ENCODE results near the gene INSYN2B.

INSYN2B gene

GRCh38 chr5:169918228-169918627 is 62.1 kb downstream of the INSYN2B start:
- H3K4me3 ChIP-seq (ENCODE audit: low read length in 2 of 2): no peak overlapping the region
- H3K9me3 ChIP-seq (ENCODE audit: control insufficient read depth in 2 of 2, low read length in 2 of 2): no peaks in the 10 kb centered on the region
- H3K27me3 ChIP-seq (ENCODE audit: control insufficient read depth in 2 of 2, insufficient read depth in 2 of 2, low read length in 2 of 2): no peaks in the 10 kb centered on the region
- no peaks in the 10 kb centered on the region for H3K4me1 ChIP-seq (ENCODE audit: control insufficient read depth in 2 of 2, insufficient read depth in 2 of 2, low read length in 2 of 2)
- H3K36me3 ChIP-seq (ENCODE audit: control insufficient read depth in 2 of 2, insufficient read depth in 2 of 2, low read length in 2 of 2): no peaks in the 10 kb centered on the region
- no peak overlapping the region for H3K27ac ChIP-seq (ENCODE audit: low read depth in 2 of 2, low read length in 2 of 2)
- no peak overlapping the region for H3K9ac ChIP-seq (ENCODE audit: low read depth in 1 of 2, low read length in 2 of 2)

GRCh38 chr5:169917500-169917899 is 62.8 kb downstream of the INSYN2B start:
- Histone ChIP-seq H3K9me3 (ENCODE audit: control insufficient read depth in 2 of 2, low read length in 2 of 2) (no peaks in the 10 kb centered on the region), H3K4me1 (ENCODE audit: control insufficient read depth in 2 of 2, insufficient read depth in 2 of 2, low read length in 2 of 2) (no peaks in the 10 kb centered on the region), H3K4me3 (ENCODE audit: low read length in 2 of 2) (no peak overlapping the region), H3K27ac (ENCODE audit: low read depth in 2 of 2, low read length in 2 of 2) (no peak overlapping the region), H3K27me3 (ENCODE audit: control insufficient read depth in 2 of 2, insufficient read depth in 2 of 2, low read length in 2 of 2) (no peaks in the 10 kb centered on the region), H3K36me3 (ENCODE audit: control insufficient read depth in 2 of 2, insufficient read depth in 2 of 2, low read length in 2 of 2) (no peaks in the 10 kb centered on the region), H3K9ac (ENCODE audit: low read depth in 1 of 2, low read length in 2 of 2) (no peak overlapping the region)

GRCh38 chr5:169914766-169915165 is 65.5 kb downstream of the INSYN2B start:
- Histone ChIP-seq H3K4me1 (ENCODE audit: control insufficient read depth in 2 of 2, insufficient read depth in 2 of 2, low read length in 2 of 2) (no peaks in the 10 kb centered on the region), H3K36me3 (ENCODE audit: control insufficient read depth in 2 of 2, insufficient read depth in 2 of 2, low read length in 2 of 2) (no peaks in the 10 kb centered on the region), H3K9ac (ENCODE audit: low read depth in 1 of 2, low read length in 2 of 2) (no peak overlapping the region), H3K9me3 (ENCODE audit: control insufficient read depth in 2 of 2, low read length in 2 of 2) (no peaks in the 10 kb centered on the region), H3K27ac (ENCODE audit: low read depth in 2 of 2, low read length in 2 of 2) (no peak overlapping the region), H3K4me3 (ENCODE audit: low read length in 2 of 2) (no peak overlapping the region), H3K27me3 (ENCODE audit: control insufficient read depth in 2 of 2, insufficient read depth in 2 of 2, low read length in 2 of 2) (no peaks in the 10 kb centered on the region)

DNA sequence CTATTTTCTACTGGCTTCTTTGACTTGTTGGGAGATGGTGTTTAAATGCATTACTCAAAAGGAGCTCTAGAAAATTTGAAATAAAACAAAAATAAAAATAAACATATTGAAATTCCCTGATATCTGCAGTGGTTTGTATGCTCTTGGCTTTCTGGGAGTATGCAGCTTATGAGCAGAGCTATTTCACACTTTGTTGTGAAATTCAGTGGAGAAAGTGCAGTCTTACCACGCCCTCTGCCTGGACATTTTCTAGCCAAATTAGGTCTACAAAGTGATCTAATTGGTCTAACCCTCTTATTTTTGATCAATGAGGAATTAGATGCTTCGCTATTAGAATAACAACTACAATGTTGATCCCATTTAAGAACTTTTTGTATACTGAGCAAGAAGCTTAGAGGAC is 66.8 kb downstream of the INSYN2B start:
- no peaks in the 10 kb centered on the region for H3K36me3 ChIP-seq (ENCODE audit: control insufficient read depth in 2 of 2, insufficient read depth in 2 of 2, low read length in 2 of 2)
- no peaks in the 10 kb centered on the region for H3K4me1 ChIP-seq (ENCODE audit: control insufficient read depth in 2 of 2, insufficient read depth in 2 of 2, low read length in 2 of 2)
- no peak overlapping the region for H3K9ac ChIP-seq (ENCODE audit: low read depth in 1 of 2, low read length in 2 of 2)
- no peaks in the 10 kb centered on the region for H3K27me3 ChIP-seq (ENCODE audit: control insufficient read depth in 2 of 2, insufficient read depth in 2 of 2, low read length in 2 of 2)
- no peak overlapping the region for H3K4me3 ChIP-seq (ENCODE audit: low read length in 2 of 2)
- H3K27ac ChIP-seq (ENCODE audit: low read depth in 2 of 2, low read length in 2 of 2): no peak overlapping the region
- H3K9me3 ChIP-seq (ENCODE audit: control insufficient read depth in 2 of 2, low read length in 2 of 2): no peaks in the 10 kb centered on the region

DNA sequence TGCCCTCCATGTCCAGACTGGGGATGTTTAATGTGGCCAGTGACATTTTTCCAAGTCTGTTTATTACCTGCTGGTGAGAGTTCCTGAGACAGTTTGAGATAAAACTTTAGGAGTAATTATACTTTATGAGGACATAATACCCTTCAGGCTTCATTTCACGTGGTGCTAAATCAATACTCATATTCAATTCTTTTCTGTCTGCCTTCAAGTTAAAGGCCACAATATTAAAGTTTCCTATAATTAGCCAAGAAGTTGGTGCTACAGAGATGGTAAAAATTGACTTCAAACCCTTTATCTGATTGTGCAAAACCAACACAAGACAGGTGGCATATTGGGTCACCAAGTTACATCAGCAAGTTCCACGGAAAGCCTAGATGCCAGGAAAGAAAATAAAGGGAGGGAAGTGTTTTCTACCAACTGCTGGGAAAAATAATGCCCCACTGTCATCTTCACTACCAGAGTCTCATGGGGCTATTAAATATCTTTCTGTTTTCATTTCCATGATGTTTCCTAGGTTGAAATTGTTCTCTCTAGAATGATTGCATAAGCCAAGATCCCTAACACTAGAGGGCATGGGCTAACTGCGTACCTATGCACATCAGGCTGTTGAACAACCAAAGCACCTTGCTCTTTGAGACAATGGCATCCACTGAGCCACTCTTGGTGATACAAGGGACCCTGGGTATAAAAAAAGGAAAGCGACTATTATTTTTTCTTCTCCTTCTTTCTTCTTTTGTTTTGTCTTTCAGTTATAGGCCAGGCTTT is 68.7 kb downstream of the INSYN2B start:
- Histone ChIP-seq H3K4me1 (ENCODE audit: control insufficient read depth in 2 of 2, insufficient read depth in 2 of 2, low read length in 2 of 2) (no peaks in the 10 kb centered on the region), H3K27me3 (ENCODE audit: control insufficient read depth in 2 of 2, insufficient read depth in 2 of 2, low read length in 2 of 2) (no peaks in the 10 kb centered on the region), H3K9me3 (ENCODE audit: control insufficient read depth in 2 of 2, low read length in 2 of 2) (no peaks in the 10 kb centered on the region), H3K36me3 (ENCODE audit: control insufficient read depth in 2 of 2, insufficient read depth in 2 of 2, low read length in 2 of 2) (no peaks in the 10 kb centered on the region), H3K4me3 (ENCODE audit: low read length in 2 of 2) (no peak overlapping the region), H3K9ac (ENCODE audit: low read depth in 1 of 2, low read length in 2 of 2) (no peak overlapping the region), H3K27ac (ENCODE audit: low read depth in 2 of 2, low read length in 2 of 2) (no peak overlapping the region)

DNA sequence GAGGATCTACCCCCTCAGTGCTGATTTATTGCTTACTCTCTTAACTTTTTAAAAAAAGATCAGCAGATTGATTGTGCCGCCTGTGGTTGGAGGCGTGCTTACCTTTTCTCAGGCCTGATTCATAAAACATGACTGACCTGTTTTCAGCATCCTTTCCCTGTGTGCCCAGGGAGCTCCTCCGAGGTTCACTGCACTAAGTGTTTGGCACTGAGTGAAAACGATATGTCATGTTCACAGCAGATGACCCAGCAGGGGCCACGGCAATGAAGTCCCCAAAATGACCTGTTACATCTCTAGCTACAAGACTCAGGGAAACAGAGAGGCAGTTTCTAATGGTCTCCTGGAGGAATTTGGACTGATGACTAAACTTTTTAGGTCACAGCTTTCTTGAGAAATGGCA is 69.9 kb downstream of the INSYN2B start:
- no peaks in the 10 kb centered on the region for H3K9me3 ChIP-seq (ENCODE audit: control insufficient read depth in 2 of 2, low read length in 2 of 2)
- H3K27me3 ChIP-seq (ENCODE audit: control insufficient read depth in 2 of 2, insufficient read depth in 2 of 2, low read length in 2 of 2): no peaks in the 10 kb centered on the region
- no peaks in the 10 kb centered on the region for H3K36me3 ChIP-seq (ENCODE audit: control insufficient read depth in 2 of 2, insufficient read depth in 2 of 2, low read length in 2 of 2)
- no peak overlapping the region for H3K27ac ChIP-seq (ENCODE audit: low read depth in 2 of 2, low read length in 2 of 2)
- no peak overlapping the region for H3K9ac ChIP-seq (ENCODE audit: low read depth in 1 of 2, low read length in 2 of 2)
- no peak overlapping the region for H3K4me3 ChIP-seq (ENCODE audit: low read length in 2 of 2)
- H3K4me1 ChIP-seq (ENCODE audit: control insufficient read depth in 2 of 2, insufficient read depth in 2 of 2, low read length in 2 of 2): no peaks in the 10 kb centered on the region

GRCh38 chr5:169909945-169910344 is 70.3 kb downstream of the INSYN2B start:
- Histone ChIP-seq H3K36me3 (ENCODE audit: control insufficient read depth in 2 of 2, insufficient read depth in 2 of 2, low read length in 2 of 2) (no peaks in the 10 kb centered on the region), H3K9ac (ENCODE audit: low read depth in 1 of 2, low read length in 2 of 2) (no peak overlapping the region), H3K27me3 (ENCODE audit: control insufficient read depth in 2 of 2, insufficient read depth in 2 of 2, low read length in 2 of 2) (no peaks in the 10 kb centered on the region), H3K4me1 (ENCODE audit: control insufficient read depth in 2 of 2, insufficient read depth in 2 of 2, low read length in 2 of 2) (no peaks in the 10 kb centered on the region), H3K9me3 (ENCODE audit: control insufficient read depth in 2 of 2, low read length in 2 of 2) (no peaks in the 10 kb centered on the region), H3K4me3 (ENCODE audit: low read length in 2 of 2) (no peak overlapping the region), H3K27ac (ENCODE audit: low read depth in 2 of 2, low read length in 2 of 2) (no peak overlapping the region)

- H3K4me3 ChIP-seq (ENCODE audit: low read length in 2 of 2): no peak overlapping the region
- H3K9ac ChIP-seq (ENCODE audit: low read depth in 1 of 2, low read length in 2 of 2): no peak overlapping the region
- no peaks in the 10 kb centered on the region for H3K9me3 ChIP-seq (ENCODE audit: control insufficient read depth in 2 of 2, low read length in 2 of 2)
- no peaks in the 10 kb centered on the region for H3K27me3 ChIP-seq (ENCODE audit: control insufficient read depth in 2 of 2, insufficient read depth in 2 of 2, low read length in 2 of 2)
- no peak overlapping the region for H3K27ac ChIP-seq (ENCODE audit: low read depth in 2 of 2, low read length in 2 of 2)
- H3K4me1 ChIP-seq (ENCODE audit: control insufficient read depth in 2 of 2, insufficient read depth in 2 of 2, low read length in 2 of 2): no peaks in the 10 kb centered on the region
- H3K36me3 ChIP-seq (ENCODE audit: control insufficient read depth in 2 of 2, insufficient read depth in 2 of 2, low read length in 2 of 2): no peaks in the 10 kb centered on the region
These were observed 71.4 kb downstream of the INSYN2B start for GRCh38 chr5:169908864-169909263.

- H3K27me3 ChIP-seq (ENCODE audit: control insufficient read depth in 2 of 2, insufficient read depth in 2 of 2, low read length in 2 of 2): no peaks in the 10 kb centered on the region
- H3K9ac ChIP-seq (ENCODE audit: low read depth in 1 of 2, low read length in 2 of 2): no peak overlapping the region
- no peaks in the 10 kb centered on the region for H3K9me3 ChIP-seq (ENCODE audit: control insufficient read depth in 2 of 2, low read length in 2 of 2)
- H3K27ac ChIP-seq (ENCODE audit: low read depth in 2 of 2, low read length in 2 of 2): no peak overlapping the region
- H3K36me3 ChIP-seq (ENCODE audit: control insufficient read depth in 2 of 2, insufficient read depth in 2 of 2, low read length in 2 of 2): no peaks in the 10 kb centered on the region
- H3K4me1 ChIP-seq (ENCODE audit: control insufficient read depth in 2 of 2, insufficient read depth in 2 of 2, low read length in 2 of 2): no peaks in the 10 kb centered on the region
- H3K4me3 ChIP-seq (ENCODE audit: low read length in 2 of 2): no peak overlapping the region
These were observed 73.3 kb downstream of the INSYN2B start for GRCh38 chr5:169906745-169907649.

DNA sequence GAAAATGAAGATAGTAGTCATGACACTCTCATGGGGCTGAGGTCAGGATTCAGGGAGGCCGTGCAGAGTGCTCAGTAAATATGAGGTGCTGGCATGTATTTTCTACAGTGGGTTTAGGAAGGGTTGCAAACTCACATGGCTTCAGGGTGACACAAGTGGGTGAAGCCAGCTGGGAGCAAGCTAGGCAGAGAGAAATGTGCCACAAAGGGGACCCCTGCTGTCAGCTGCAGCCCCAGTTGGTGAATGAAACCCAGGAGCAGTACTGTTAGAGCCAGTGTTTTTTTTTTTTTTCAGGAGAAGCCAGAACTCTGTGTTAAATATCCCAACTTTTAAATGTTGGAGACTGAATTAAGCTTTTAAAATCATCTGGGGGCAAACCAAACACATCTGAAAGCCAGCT is 75.3 kb downstream of the INSYN2B start:
- no peaks in the 10 kb centered on the region for H3K36me3 ChIP-seq (ENCODE audit: control insufficient read depth in 2 of 2, insufficient read depth in 2 of 2, low read length in 2 of 2)
- no peak overlapping the region for H3K4me3 ChIP-seq (ENCODE audit: low read length in 2 of 2)
- no peak overlapping the region for H3K9ac ChIP-seq (ENCODE audit: low read depth in 1 of 2, low read length in 2 of 2)
- no peak overlapping the region for H3K27ac ChIP-seq (ENCODE audit: low read depth in 2 of 2, low read length in 2 of 2)
- no peaks in the 10 kb centered on the region for H3K4me1 ChIP-seq (ENCODE audit: control insufficient read depth in 2 of 2, insufficient read depth in 2 of 2, low read length in 2 of 2)
- no peaks in the 10 kb centered on the region for H3K27me3 ChIP-seq (ENCODE audit: control insufficient read depth in 2 of 2, insufficient read depth in 2 of 2, low read length in 2 of 2)
- no peaks in the 10 kb centered on the region for H3K9me3 ChIP-seq (ENCODE audit: control insufficient read depth in 2 of 2, low read length in 2 of 2)

All from mucosa of rectum (tissue), 2 donors.